ENCODE measurements around the gene MACROD1. TPM values are rescaled to one million over a fixed set of nuclear protein-coding genes. Genes with fewer than 3 reads are reported as not detected.

The MACROD1 gene
- total and polyA plus RNA-seq, 12 donors: 5.5 to 62.9 (median 26.8) TPM

GRCh38 chr11:64136765-64137441 lies 29.0 kb downstream of the MACROD1 start:
- TF ChIP-seq POLR2A (IDR thresholded peaks at IDR 0.05): no peak
- TF ChIP-seq CTCF (IDR thresholded peaks at IDR 0.05): no peak
- H3K27ac ChIP-seq: no peak overlapping the region
- no peaks in the 10 kb centered on the region for H3K4me1 ChIP-seq (replicated peaks in 1 of 2)
- 78 to 83% (median 81%) methylated on average over 15 to 17 of the region's 17 CpGs for WGBS, 4 donors
- no peaks in the 10 kb centered on the region for H3K27me3 ChIP-seq
- H3K36me3 ChIP-seq (replicated peaks in 1 of 2): no peaks in the 10 kb centered on the region
- no peak for DNase-seq
- no peak overlapping the region for H3K4me3 ChIP-seq
- intact Hi-C loops (cut with DNase I): no loop called here
- no peaks in the 10 kb centered on the region for H3K9me3 ChIP-seq (replicated peaks in 1 of 3)

- Histone ChIP-seq H3K27me3 (no peaks in the 10 kb centered on the region), H3K9me3 (replicated peaks in 1 of 3) (no peaks in the 10 kb centered on the region), H3K4me1 (replicated peaks in 1 of 2) (no peaks in the 10 kb centered on the region), H3K27ac (no peak overlapping the region), H3K4me3 (no peak overlapping the region), H3K36me3 (replicated peaks in 1 of 2) (no peaks in the 10 kb centered on the region)
- no peak for DNase-seq
- 84 to 96% (median 94%) methylated on average over 4 to 17 of the region's 17 CpGs for WGBS, 4 donors
- no peak for TF ChIP-seq CTCF (IDR thresholded peaks at IDR 0.05)
- TF ChIP-seq POLR2A (IDR thresholded peaks at IDR 0.05): no peak
- intact Hi-C loops (cut with DNase I): no loop called here
Observed at GRCh38 chr11:64135711-64136110, 30.2 kb downstream of the MACROD1 start.

GRCh38 chr11:64134963-64135362 lies 30.9 kb downstream of the MACROD1 start:
- Histone ChIP-seq H3K4me1 (replicated peaks in 1 of 2) (no peaks in the 10 kb centered on the region), H3K9me3 (replicated peaks in 1 of 3) (no peaks in the 10 kb centered on the region), H3K4me3 (no peak overlapping the region), H3K27ac (no peak overlapping the region), H3K36me3 (replicated peaks in 1 of 2) (no peaks in the 10 kb centered on the region), H3K27me3 (no peaks in the 10 kb centered on the region)
- no peak for TF ChIP-seq POLR2A (IDR thresholded peaks at IDR 0.05)
- TF ChIP-seq CTCF (IDR thresholded peaks at IDR 0.05): no peak
- DNase-seq: no peak
- intact Hi-C loops (cut with DNase I): no loop called here
- WGBS, 4 donors: 92 to 97% (median 95%) methylated on average over 6 to 8 of the region's 8 CpGs

- Histone ChIP-seq H3K27ac (no peak overlapping the region), H3K9me3 (replicated peaks in 1 of 3) (no peaks in the 10 kb centered on the region), H3K4me1 (replicated peaks in 1 of 2) (no peaks in the 10 kb centered on the region), H3K36me3 (replicated peaks in 1 of 2) (no peaks in the 10 kb centered on the region), H3K4me3 (no peak overlapping the region), H3K27me3 (no peaks in the 10 kb centered on the region)
- no peak for TF ChIP-seq CTCF (IDR thresholded peaks at IDR 0.05)
- no peak for TF ChIP-seq POLR2A (IDR thresholded peaks at IDR 0.05)
- no peak for DNase-seq
- WGBS, 4 donors: 80 to 91% (median 90%) methylated on average over 5 to 17 of the region's 17 CpGs
- intact Hi-C loops (cut with DNase I): no loop called here
Observed at GRCh38 chr11:64132982-64133705, 32.8 kb downstream of the MACROD1 start.

Data from adrenal gland (tissue), 12 donors.